HEK293 (cell line): ENCODE measurements around the gene DENND1A.

Experiments used
- CTCF ChIA-PET: fragments of 350-600 bp; formaldehyde crosslinking; extraction: SDS; loops from one replicate; lab custom pipeline; 2021; ENCODE audit warnings: antibody characterized with exemption; lab: Yijun Ruan, JAX
- POLR2A ChIA-PET: fragments of 300-600 bp; formaldehyde crosslinking; extraction: SDS; loops from one replicate; lab custom pipeline; 2020; ENCODE audit warnings: antibody characterized with exemption, inconsistent platforms; lab: Yijun Ruan, JAX
- H3K27ac ChIP-seq: fragments of 200-500 bp; sonication (Bioruptor generic); 2 replicates; pipeline ENCODE4 v1.5.1; 2014; ENCODE audit warnings: low read depth, low read length, control low read depth, inconsistent platforms; ENCODE audit errors: extremely low read depth
- H3K36me3 ChIP-seq, 2 experiments: fragments of 200-500 bp in 1 of 2; sonication (Bioruptor generic) in 1 of 2; 1 replicate in 1 of 2; 2 replicates in 1 of 2; pipeline ENCODE4 v1.5.1; 2014 to 2017; ENCODE audit warnings: inconsistent platforms in 2 of 2, low read length in 2 of 2; ENCODE audit not compliant: control insufficient read depth in 2 of 2, insufficient read depth in 1 of 2
- H3K4me1 ChIP-seq: fragments of 200-500 bp; sonication (Bioruptor generic); 2 replicates; pipeline ENCODE4 v1.5.1; 2014; ENCODE audit warnings: mild to moderate bottlenecking, low read length, inconsistent platforms; ENCODE audit not compliant: control insufficient read depth, insufficient read depth
- H3K4me3 ChIP-seq: 2 replicates; pipeline ENCODE4 v1.5.1; 2011; ENCODE audit warnings: low read depth, mild to moderate bottlenecking, control low read depth, low read length, moderate library complexity
- H3K9me3 ChIP-seq: fragments of 200-500 bp; sonication (Bioruptor generic); 2 replicates; pipeline ENCODE4 v1.5.1; 2014; ENCODE audit warnings: low read depth, low read length, inconsistent platforms; ENCODE audit not compliant: control insufficient read depth, insufficient read depth
- PRDM1 ChIP-seq: fragments of 450-650 bp; formaldehyde crosslinking; IDR thresholded peaks from 2 replicates; pipeline ENCODE4; 2016; ENCODE audit warnings: missing biosample characterization, missing genetic modification characterization
- ZBTB26 ChIP-seq: fragments of 450-650 bp; formaldehyde crosslinking; optimal IDR thresholded peaks from 2 replicates; pipeline ENCODE3; 2016; ENCODE audit warnings: missing biosample characterization, mild to moderate bottlenecking, missing genetic modification characterization
- ZBTB48 ChIP-seq: fragments of 450-650 bp; formaldehyde crosslinking; IDR thresholded peaks from 2 replicates; pipeline ENCODE4 v1.5.1; 2016; ENCODE audit warnings: missing biosample characterization, missing genetic modification characterization
- ZBTB6 ChIP-seq: fragments of 450-650 bp; formaldehyde crosslinking; IDR thresholded peaks from 2 replicates; pipeline ENCODE4 v1.5.1; 2017; ENCODE audit warnings: missing biosample characterization, missing genetic modification characterization
- ZBTB8A ChIP-seq: fragments of 450-650 bp; formaldehyde crosslinking; IDR thresholded peaks from 2 replicates; pipeline ENCODE4 v1.5.1; 2016; ENCODE audit warnings: missing biosample characterization, missing genetic modification characterization
- ZFP69B ChIP-seq: fragments of 450-650 bp; formaldehyde crosslinking; IDR thresholded peaks from 2 replicates; pipeline ENCODE4 v1.5.1; 2016; ENCODE audit warnings: missing biosample characterization, missing genetic modification characterization
- ZIC2 ChIP-seq: fragments of 450-650 bp; formaldehyde crosslinking; IDR thresholded peaks from 2 replicates; pipeline ENCODE4 v1.5.1; 2016; ENCODE audit warnings: missing biosample characterization, missing genetic modification characterization
- ZNF146 ChIP-seq: fragments of 450-650 bp; formaldehyde crosslinking; IDR thresholded peaks from 2 replicates; pipeline ENCODE4 v1.5.1; 2016; ENCODE audit warnings: missing biosample characterization, missing genetic modification characterization
- ZNF223 ChIP-seq: fragments of 450-650 bp; formaldehyde crosslinking; IDR thresholded peaks from 2 replicates; pipeline ENCODE4 v1.5.1; 2016; ENCODE audit warnings: missing biosample characterization, missing genetic modification characterization
- ZNF544 ChIP-seq: fragments of 450-650 bp; formaldehyde crosslinking; IDR thresholded peaks from 2 replicates; pipeline ENCODE4 v1.5.0; 2017; ENCODE audit warnings: missing biosample characterization, missing genetic modification characterization
- ZNF624 ChIP-seq: fragments of 450-650 bp; formaldehyde crosslinking; IDR thresholded peaks from 2 replicates; pipeline ENCODE4 v1.5.1; 2017; ENCODE audit warnings: missing biosample characterization, missing genetic modification characterization
- ZNF785 ChIP-seq: fragments of 450-650 bp; formaldehyde crosslinking; IDR thresholded peaks from 2 replicates; pipeline ENCODE4 v1.5.1; 2016; ENCODE audit warnings: missing biosample characterization, missing genetic modification characterization
- TF ChIP-seq, protein P1 (sequence below): fragments of 450-650 bp; formaldehyde crosslinking; IDR thresholded peaks from 2 replicates; pipeline ENCODE4 v1.5.1; 2017; ENCODE audit warnings: missing biosample characterization, missing genetic modification characterization

The DENND1A gene

GRCh38 chr9:123395276-123395688 is 534.6 kb downstream of the DENND1A start:
- Histone ChIP-seq H3K9me3 (no peaks in the 10 kb centered on the region), H3K4me1 (no peaks in the 10 kb centered on the region), H3K36me3 (no peaks in the 10 kb centered on the region), H3K27ac (no peak overlapping the region), H3K4me3 (no peak overlapping the region)
- TF ChIP-seq ZNF624 (tag by site-specific recombination) (peak; percentile 72; the same call in 1 of the 2 replicates), ZBTB26 (no peak), PRDM1 (tag by site-specific recombination) (peak; percentile 63; the same call in 1 of the 2 replicates), ZNF785 (tag by site-specific recombination) (0 out of 2 replicates have a peak, but pooled peaks have one; percentile 20), ZIC2 (tag by site-specific recombination) (peak; percentile 87), ZBTB6 (no peak), ZBTB48 (tag by site-specific recombination) (peak; percentile 50)
- TF ChIP-seq, protein P1, sequence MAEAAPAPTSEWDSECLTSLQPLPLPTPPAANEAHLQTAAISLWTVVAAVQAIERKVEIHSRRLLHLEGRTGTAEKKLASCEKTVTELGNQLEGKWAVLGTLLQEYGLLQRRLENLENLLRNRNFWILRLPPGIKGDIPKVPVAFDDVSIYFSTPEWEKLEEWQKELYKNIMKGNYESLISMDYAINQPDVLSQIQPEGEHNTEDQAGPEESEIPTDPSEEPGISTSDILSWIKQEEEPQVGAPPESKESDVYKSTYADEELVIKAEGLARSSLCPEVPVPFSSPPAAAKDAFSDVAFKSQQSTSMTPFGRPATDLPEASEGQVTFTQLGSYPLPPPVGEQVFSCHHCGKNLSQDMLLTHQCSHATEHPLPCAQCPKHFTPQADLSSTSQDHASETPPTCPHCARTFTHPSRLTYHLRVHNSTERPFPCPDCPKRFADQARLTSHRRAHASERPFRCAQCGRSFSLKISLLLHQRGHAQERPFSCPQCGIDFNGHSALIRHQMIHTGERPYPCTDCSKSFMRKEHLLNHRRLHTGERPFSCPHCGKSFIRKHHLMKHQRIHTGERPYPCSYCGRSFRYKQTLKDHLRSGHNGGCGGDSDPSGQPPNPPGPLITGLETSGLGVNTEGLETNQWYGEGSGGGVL = peak; percentile 76
- CTCF ChIA-PET = interaction anchor here (0.7 to 1.7 kb wide), 3 partner anchors 9 to 1145 kb away, joined by 3 to 8 read pairs (median 3); no protein-coding TSS in a partner anchor
- POLR2A ChIA-PET = interaction anchor here (1.1 kb wide), 1 partner anchor 10 kb away, joined by 3 read pairs; no protein-coding TSS in a partner anchor

DNA sequence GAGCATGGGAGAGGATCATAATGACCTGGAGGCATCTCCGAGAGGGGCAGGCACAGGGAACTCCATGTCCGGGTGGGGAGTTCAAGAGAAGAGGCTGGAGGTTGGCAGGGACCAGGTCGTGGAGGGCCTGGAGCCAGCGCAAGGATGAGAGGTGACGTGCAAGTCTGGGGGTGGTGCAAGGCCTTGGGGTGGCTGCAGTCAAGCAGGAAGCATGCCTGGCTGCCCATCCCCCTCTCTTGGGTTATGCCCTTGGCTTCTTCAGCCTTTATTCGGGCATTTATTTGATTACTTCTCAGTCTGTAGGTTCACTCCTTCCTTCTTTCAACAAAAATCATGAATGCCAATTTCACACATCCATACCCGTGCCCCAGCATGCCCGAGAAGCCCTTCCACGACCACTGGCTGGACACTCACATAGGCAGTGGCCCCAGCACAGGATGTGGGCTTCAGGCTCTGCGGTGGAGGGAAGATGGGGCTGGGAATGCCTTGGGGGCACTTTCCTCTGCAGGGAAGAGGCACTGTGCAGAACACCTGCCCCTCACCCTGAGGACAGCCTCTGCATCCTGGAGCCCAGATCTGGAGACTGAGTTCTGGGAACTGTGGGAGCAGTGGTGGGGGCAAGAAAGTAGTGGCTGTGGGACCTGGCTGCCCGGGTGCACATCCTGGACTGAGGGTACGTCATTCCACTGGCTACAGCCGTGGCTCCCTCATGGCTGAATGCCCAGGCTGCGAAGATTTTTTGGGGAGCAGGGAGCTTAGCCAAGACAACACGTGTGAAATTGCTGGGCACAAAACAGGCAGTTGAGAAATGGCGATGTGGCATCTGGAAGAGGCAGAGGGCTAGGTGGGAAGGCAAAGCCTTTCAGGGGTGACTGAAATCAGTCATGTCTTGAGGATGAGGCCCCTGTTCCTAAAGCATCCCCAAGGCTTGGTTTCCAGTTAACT is 535.4 kb downstream of the DENND1A start:
- ChIA-PET POLR2A (interaction anchor here (1.1 kb wide), 1 partner anchor 9 kb away, joined by 3 read pairs; no protein-coding TSS in a partner anchor), CTCF (interaction anchor here (1.4 to 1.7 kb wide), 2 partner anchors 9 to 40 kb away, joined by 3 to 8 read pairs; no protein-coding TSS in a partner anchor)
- no peak for TF ChIP-seq ZFP69B
- no peak for TF ChIP-seq ZNF544 (tag by site-specific recombination)
- peak; percentile 45 for TF ChIP-seq ZBTB8A
- no peak overlapping the region for H3K4me3 ChIP-seq
- H3K36me3 ChIP-seq = no peaks in the 10 kb centered on the region
- H3K4me1 ChIP-seq = no peaks in the 10 kb centered on the region
- H3K27ac ChIP-seq = no peak overlapping the region
- H3K9me3 ChIP-seq = no peaks in the 10 kb centered on the region

GRCh38 chr9:123392802-123393201 is 537.1 kb downstream of the DENND1A start:
- no peaks in the 10 kb centered on the region for H3K36me3 ChIP-seq
- CTCF ChIA-PET = interaction anchor here (0.8 kb wide), 1 partner anchor 9 kb away, joined by 3 read pairs; no protein-coding TSS in a partner anchor
- POLR2A ChIA-PET = no interaction called here
- TF ChIP-seq ZNF146 (tag by site-specific recombination) (peak; percentile 81), ZNF223 (tag by site-specific recombination) (no peak)
- no peak overlapping the region for H3K27ac ChIP-seq
- H3K4me1 ChIP-seq = no peaks in the 10 kb centered on the region
- H3K9me3 ChIP-seq = no peaks in the 10 kb centered on the region
- H3K4me3 ChIP-seq = no peak overlapping the region
